GM23338 (cell line): Measurements from ENCODE around the gene PFKFB3. TPM values are rescaled to one million over a fixed set of nuclear protein-coding genes. Genes with fewer than 3 reads are reported as not detected.

Experiments
- ATAC-seq: fragments of 200-7000 bp; cut with Tn5 transposase; 3 replicates; pipeline ENCODE4 v1.9.1; 2020
- DNase-seq: peaks from one replicate; pipeline ENCODE4 v3.0.0-alpha.2; 2015; ENCODE audit warnings: low spot score
- H2AFZ ChIP-seq: fragments of 200-600 bp; sonication (generic); 2 replicates; pipeline ENCODE4 v1.8.0; 2016; ENCODE audit warnings: antibody characterized with exemption, mild to moderate bottlenecking, moderate library complexity
- H3F3A ChIP-seq: fragments of 200-600 bp; sonication (generic); replicated peaks from 2 replicates; pipeline ENCODE4 v1.8.0; 2017; ENCODE audit warnings: antibody characterized with exemption, mixed run types, low read depth
- H3K27ac ChIP-seq: fragments of 200-600 bp; sonication (generic); 2 replicates; pipeline ENCODE4 v1.6.1; 2016; ENCODE audit warnings: low read depth
- H3K27me3 ChIP-seq: fragments of 200-600 bp; sonication (generic); 2 replicates; pipeline ENCODE4 v1.8.0; 2016; ENCODE audit warnings: mild to moderate bottlenecking, mixed run types, moderate library complexity; ENCODE audit not compliant: insufficient read depth
- H3K36me3 ChIP-seq: fragments of 200-600 bp; sonication (generic); 2 replicates; pipeline ENCODE4 v1.8.0; 2016; ENCODE audit warnings: mild to moderate bottlenecking; ENCODE audit not compliant: insufficient read depth
- H3K4me1 ChIP-seq: fragments of 200-600 bp; sonication (generic); 2 replicates; pipeline ENCODE4 v1.8.0; 2016; ENCODE audit warnings: mild to moderate bottlenecking, moderate library complexity; ENCODE audit not compliant: insufficient read depth
- H3K4me2 ChIP-seq: fragments of 200-600 bp; sonication (generic); 2 replicates; pipeline ENCODE4 v1.7.1; 2017; ENCODE audit warnings: mixed run types
- H3K4me3 ChIP-seq: fragments of 200-600 bp; sonication (generic); 2 replicates; pipeline ENCODE4 v1.6.1; 2016; ENCODE audit warnings: mixed run types
- H3K79me2 ChIP-seq: fragments of 200-600 bp; sonication (generic); replicated peaks from 2 replicates; pipeline ENCODE4 v1.8.0; 2017; ENCODE audit warnings: mild to moderate bottlenecking; ENCODE audit not compliant: insufficient read depth
- H3K9me2 ChIP-seq: fragments of 200-600 bp; sonication (generic); 2 replicates; pipeline ENCODE4 v1.8.0; 2017; ENCODE audit not compliant: insufficient read depth
- H4K20me1 ChIP-seq: fragments of 200-600 bp; sonication (generic); replicated peaks from 2 replicates; pipeline ENCODE4 v1.8.0; 2017; ENCODE audit warnings: mild to moderate bottlenecking; ENCODE audit not compliant: insufficient read depth
- H3K27ac Mint-ChIP-seq: 2 replicates; pipeline ENCODE4 v1.8.0; 2020; ENCODE audit warnings: inconsistent platforms, mild to moderate bottlenecking, moderate library complexity, mixed read lengths
- H3K27me3 Mint-ChIP-seq: 3 replicates; pipeline ENCODE4 v1.8.0; 2022; ENCODE audit warnings: low read depth, mild to moderate bottlenecking, moderate library complexity, mixed read lengths, inconsistent platforms; ENCODE audit not compliant: insufficient read depth, poor library complexity
- H3K36me3 Mint-ChIP-seq: 3 replicates; pipeline ENCODE4 v1.8.0; 2021; ENCODE audit warnings: low read depth, mild to moderate bottlenecking, inconsistent platforms, moderate library complexity, mixed read lengths
- H3K4me1 Mint-ChIP-seq: 3 replicates; pipeline ENCODE4 v1.8.0; 2020; ENCODE audit warnings: mild to moderate bottlenecking, inconsistent platforms, mixed read lengths
- H3K4me3 Mint-ChIP-seq: 3 replicates; pipeline ENCODE4 v1.8.0; 2021; ENCODE audit warnings: moderate library complexity, mild to moderate bottlenecking, inconsistent platforms, mixed read lengths
- H3K9me3 Mint-ChIP-seq: 3 replicates; pipeline ENCODE4 v1.8.0; 2020; ENCODE audit warnings: moderate library complexity, mild to moderate bottlenecking, inconsistent platforms, mixed read lengths
- CTCF ChIP-seq, 2 experiments: fragments of 200-600 bp in 1 of 2; sonication (generic) in 1 of 2; conservative IDR thresholded peaks; 2 replicates each; pipeline versions ENCODE4 v1.5.1 to v1.6.1; 2016 to 2017; ENCODE audit warnings: antibody characterized with exemption in 2 of 2, low read depth in 2 of 2, mild to moderate bottlenecking in 2 of 2, moderate library complexity in 1 of 2
- ETS1 ChIP-seq: IDR thresholded peaks from 2 replicates; pipeline ENCODE4 v1.6.1; 2016; ENCODE audit warnings: antibody characterized with exemption
- EZH2 ChIP-seq: fragments of 200-600 bp; sonication (generic); IDR thresholded peaks from one replicate; pipeline ENCODE4 v1.8.0; 2017; ENCODE audit warnings: antibody characterized with exemption, mild to moderate bottlenecking, low read depth; ENCODE audit not compliant: unreplicated experiment
- EZH2phosphoT487 ChIP-seq: fragments of 200-600 bp; sonication (generic); IDR thresholded peaks from one replicate; pipeline ENCODE4 v1.8.1; 2018; ENCODE audit warnings: antibody characterized with exemption; ENCODE audit not compliant: unreplicated experiment
- JUNB ChIP-seq: IDR thresholded peaks from one replicate; pipeline ENCODE4 v1.6.1; 2016; ENCODE audit warnings: antibody characterized with exemption; ENCODE audit not compliant: unreplicated experiment
- NANOG ChIP-seq: IDR thresholded peaks from 2 replicates; pipeline ENCODE4 v1.6.1; 2016; ENCODE audit warnings: antibody characterized with exemption, borderline replicate concordance
- REST ChIP-seq: IDR thresholded peaks from one replicate; pipeline ENCODE4 v1.6.1; 2018; ENCODE audit warnings: antibody characterized with exemption; ENCODE audit not compliant: unreplicated experiment
- STAT1 ChIP-seq: IDR thresholded peaks from one replicate; pipeline ENCODE4 v1.6.1; 2016; ENCODE audit warnings: antibody characterized with exemption; ENCODE audit not compliant: unreplicated experiment
- ZNF331 ChIP-seq: fragments of 250-450 bp; sonication (Bioruptor Pico); IDR thresholded peaks from 2 replicates; pipeline ENCODE4 v1.5.0; 2020; ENCODE audit warnings: low read depth, mild to moderate bottlenecking, moderate library complexity
- polyA plus RNA-seq: library from polyadenylated mRNA; unstranded; fragments of >200 nt; fragmentation: Nextera tagmentation; extraction: Ambion mirVana; gene quantifications from 2 replicates; pipeline ENCODE4 v1.2.1, GENCODE V29; 2016
- total RNA-seq: library from RNA; depleted of rRNA; stranded (reverse); fragments of >200 nt; shearing (Covaris generic); gene quantifications from 2 replicates; pipeline ENCODE4 v1.2.3, GENCODE V29; 2014

PFKFB3 gene
- total and polyA plus RNA-seq, 2 experiments from 2014 or later: 9.5 to 26.8 TPM

- TF ChIP-seq ETS1: no peak
- no peak for TF ChIP-seq STAT1
- TF ChIP-seq JUNB: no peak
- no peak for TF ChIP-seq CTCF (conservative IDR thresholded peaks at IDR 0.05; ENCODE audit: low read depth in 2 of 2)
- TF ChIP-seq EZH2: no peak
- no peak for TF ChIP-seq EZH2phosphoT487
- no peak for TF ChIP-seq REST
- no peak for TF ChIP-seq ZNF331 (CRISPR knock-in tag)
- TF ChIP-seq NANOG: no peak
Observed at GRCh38 chr10:6202098-6202683, 541 bp upstream of the PFKFB3 start (continued).

GRCh38 chr10:6203331-6204062 lies 765 bp downstream of the PFKFB3 start:
- H3K4me1 Mint-ChIP-seq: peaks cover 16% of the 10 kb centered on the region
- peak overlapping the region; percentile 87 for H3K27ac Mint-ChIP-seq
- Histone ChIP-seq H3K9me2 (no peaks in the 10 kb centered on the region), H4K20me1 (peaks cover 46% of the 10 kb centered on the region), H3F3A (no peaks in the 10 kb centered on the region; the same call in 1 of the 2 replicates), H3K79me2 (peaks cover 35% of the 10 kb centered on the region), H3K27ac (peak overlapping the region; percentile 78), H2AFZ (peak overlapping the region; percentile 94; the same call in 1 of the 2 replicates), H3K4me3 (peak overlapping the region; percentile 98), H3K27me3 (peaks cover 51% of the 10 kb centered on the region), H3K4me2 (peak overlapping the region; percentile 99), H3K4me1 (peaks cover 7% of the 10 kb centered on the region), H3K36me3 (no peaks in the 10 kb centered on the region)
- peaks cover 19% of the 10 kb centered on the region for H3K36me3 Mint-ChIP-seq
- TF ChIP-seq STAT1: no peak
- peak in 1 of 2 experiments; percentile 46; a peak in 2 of 4 replicates for TF ChIP-seq CTCF (conservative IDR thresholded peaks at IDR 0.05; ENCODE audit: low read depth in 2 of 2)
- ATAC-seq: peak; percentile 35
- H3K27me3 Mint-ChIP-seq: peaks cover 50% of the 10 kb centered on the region
- peak; percentile 81 for DNase-seq
- H3K9me3 Mint-ChIP-seq: peaks cover 8% of the 10 kb centered on the region
- H3K4me3 Mint-ChIP-seq: peak overlapping the region; percentile 95
